HS-5 (cell line): ENCODE data around the gene SIPA1L3.
"Not testable (repeated sequence)": the region's sequence is repeated elsewhere in the genome, so short reads cannot be mapped to it uniquely, and the experiment has no call there.

Experiments used
- DNase-seq: peaks from one replicate; pipeline ENCODE4 v3.0.0-alpha.2; 2012; ENCODE audit warnings: low read depth

Gene SIPA1L3

DNA sequence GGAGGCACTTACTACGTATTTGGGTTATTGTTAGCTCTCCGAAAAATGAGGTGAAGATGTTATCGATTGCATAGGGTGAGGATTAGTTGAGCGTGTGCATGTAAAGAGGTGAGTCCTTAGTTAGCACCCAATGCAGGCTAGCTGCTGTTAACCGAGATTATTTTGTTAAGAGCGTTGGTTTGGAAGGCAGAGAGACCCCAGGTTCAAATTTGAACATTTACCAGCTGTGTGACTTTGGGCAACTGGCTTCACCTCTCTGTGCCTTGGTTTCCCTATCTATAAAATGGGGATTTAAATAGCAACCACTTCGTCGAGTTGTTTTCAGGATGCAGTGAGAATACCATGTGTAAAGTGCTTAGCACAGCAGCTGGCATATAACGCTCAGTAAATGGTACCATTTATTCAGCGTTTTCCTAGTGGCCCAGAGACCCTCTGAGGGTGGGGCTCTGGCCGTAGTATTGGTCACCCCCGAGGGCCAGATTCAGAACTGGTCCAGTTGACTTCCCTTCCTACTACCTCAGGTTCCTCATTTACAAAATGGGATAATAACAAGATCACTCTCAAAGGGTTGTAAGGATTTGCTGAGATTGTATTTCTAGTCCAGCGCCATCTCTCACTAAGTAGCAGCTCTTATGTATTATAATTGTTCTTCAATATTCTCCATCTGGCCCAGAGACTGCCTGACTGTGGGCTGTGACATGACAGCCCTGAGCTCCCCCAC is 887 bp downstream of the SIPA1L3 start:
- DNase-seq = no peak

GRCh38 chr19:37909661-37910199 is 2.7 kb downstream of the SIPA1L3 start:
- no peak for DNase-seq

GRCh38 chr19:37914908-37915307 is 7.9 kb downstream of the SIPA1L3 start:
- DNase-seq = no peak

DNA sequence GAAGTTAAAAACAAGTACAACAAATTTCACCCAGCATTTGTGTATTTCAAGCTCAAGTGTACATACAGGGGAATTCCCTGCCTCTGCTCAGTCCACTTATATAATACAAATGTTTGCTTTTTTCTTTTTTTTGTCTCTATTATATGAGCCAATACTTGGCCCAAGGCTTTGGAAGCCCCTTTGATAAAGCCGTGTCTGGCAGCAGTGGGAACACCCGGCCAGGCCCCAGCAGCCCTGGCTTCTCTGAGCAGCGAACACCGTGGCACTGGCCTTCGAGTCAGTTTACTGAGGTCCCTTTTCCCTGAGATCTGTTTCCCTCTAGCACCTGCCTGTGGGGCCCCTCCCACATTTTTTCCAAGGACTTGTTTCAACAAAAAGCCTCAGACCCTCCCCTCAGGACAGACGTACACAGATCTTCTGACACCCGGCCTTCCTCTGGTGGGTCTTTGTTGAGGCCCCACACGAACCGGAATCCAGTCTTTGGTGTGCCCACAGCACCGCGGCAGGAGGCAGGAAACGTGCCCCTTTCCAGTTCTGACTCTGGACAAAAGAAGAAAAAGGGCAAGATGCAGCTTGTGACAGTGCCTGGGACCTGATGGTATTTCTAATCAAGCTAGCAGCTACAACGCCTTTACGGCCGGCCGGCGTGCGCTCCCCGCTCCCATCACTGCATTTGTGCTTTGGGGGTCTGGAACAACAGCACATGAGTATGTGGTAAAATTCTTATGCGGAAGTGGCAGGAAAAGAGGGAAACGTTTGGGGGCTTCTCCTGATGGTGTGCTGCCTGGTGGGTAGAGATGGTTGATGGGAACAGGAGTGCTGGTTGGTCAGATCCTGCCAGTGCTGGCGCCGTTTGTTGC is 13.8 kb downstream of the SIPA1L3 start:
- DNase-seq = no peak

DNA sequence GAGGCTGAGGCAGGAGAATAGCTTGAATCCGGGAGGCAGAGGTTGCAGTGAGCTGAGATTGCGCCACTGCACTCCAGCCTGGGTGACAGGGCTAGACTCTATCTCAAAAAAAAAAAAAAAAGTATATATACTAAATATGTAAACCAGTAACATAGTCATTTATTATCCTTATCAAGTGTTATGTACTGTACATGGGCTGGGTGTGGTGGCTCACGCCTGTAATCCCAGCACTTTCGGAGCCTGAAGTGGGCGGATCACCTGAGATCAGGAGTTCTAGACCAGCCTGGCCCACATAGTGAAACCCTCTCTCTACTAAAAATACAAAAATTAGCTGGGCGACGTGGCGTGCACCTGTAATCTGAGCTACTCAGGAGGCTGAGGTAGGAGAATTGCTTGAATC is 17.6 kb downstream of the SIPA1L3 start:
- DNase-seq = not testable (repeated sequence)

GRCh38 chr19:37925212-37925611 is 18.2 kb downstream of the SIPA1L3 start:
- no peak for DNase-seq

DNA sequence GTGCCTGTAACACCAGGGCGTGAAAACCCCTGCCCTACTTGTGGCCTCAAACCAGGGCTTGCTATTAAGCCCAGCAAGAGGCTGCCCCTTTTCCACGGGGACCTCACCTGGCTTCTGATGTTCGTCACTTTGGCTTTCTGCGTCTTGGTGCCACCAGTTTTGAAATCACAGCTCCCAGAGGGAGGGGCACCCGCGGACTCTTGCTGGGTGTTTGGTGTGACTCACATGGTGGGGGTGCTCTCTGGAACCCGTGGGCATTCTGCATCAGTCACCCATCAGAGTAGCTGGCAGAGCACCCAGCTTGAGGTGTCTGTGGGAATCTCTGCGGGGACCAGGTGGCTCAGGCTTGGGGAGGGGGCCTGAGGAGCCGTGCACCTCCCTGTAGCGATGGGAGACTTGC is 19.2 kb downstream of the SIPA1L3 start:
- no peak for DNase-seq

DNA sequence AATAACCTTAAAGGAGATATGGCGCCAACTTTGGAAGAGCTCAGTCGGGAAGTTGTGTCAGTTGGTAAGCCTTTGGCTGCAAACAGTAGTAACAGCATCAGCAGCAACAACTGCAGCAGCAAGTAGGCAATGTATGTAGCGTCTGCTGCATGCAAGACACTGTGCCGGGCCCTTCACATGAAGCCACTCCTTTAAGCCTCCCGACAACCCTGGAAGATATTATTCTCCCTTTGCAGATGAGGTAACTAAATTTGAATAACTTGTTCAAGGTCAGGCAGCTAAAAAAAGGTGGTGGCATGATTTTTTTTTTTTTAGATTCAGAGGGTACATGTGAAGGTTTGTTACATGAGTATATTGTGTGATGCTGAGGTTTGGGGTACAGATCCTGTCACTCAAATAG is 19.7 kb downstream of the SIPA1L3 start:
- DNase-seq = no peak

GRCh38 chr19:37928527-37929286 is 21.7 kb downstream of the SIPA1L3 start:
- no peak for DNase-seq

GRCh38 chr19:37929355-37929923 is 22.4 kb downstream of the SIPA1L3 start:
- no peak for DNase-seq

DNA sequence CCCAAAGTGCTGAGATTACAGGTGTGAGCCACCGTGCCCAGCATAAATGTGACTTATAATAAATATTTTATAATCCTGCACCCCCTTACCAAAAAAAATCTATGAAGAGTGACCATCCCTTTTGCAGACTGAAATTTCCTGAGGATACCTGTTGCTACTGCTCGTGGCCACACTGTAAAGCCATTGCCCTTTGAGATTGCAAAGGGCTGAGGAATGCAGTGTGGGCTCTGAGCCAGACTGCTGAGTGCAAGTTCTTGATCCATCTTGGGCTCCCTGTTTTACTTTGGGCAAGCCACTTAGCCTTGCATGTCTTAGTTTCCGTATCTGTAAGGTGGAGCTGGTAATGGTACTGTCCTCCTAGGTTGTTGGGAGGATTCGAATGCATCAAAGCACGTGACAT is 23.4 kb downstream of the SIPA1L3 start:
- DNase-seq = no peak

- no peak for DNase-seq
Observed at GRCh38 chr19:37931881-37932655, 25.1 kb downstream of the SIPA1L3 start.

GRCh38 chr19:37932985-37933936 is 26.3 kb downstream of the SIPA1L3 start:
- no peak for DNase-seq

DNA sequence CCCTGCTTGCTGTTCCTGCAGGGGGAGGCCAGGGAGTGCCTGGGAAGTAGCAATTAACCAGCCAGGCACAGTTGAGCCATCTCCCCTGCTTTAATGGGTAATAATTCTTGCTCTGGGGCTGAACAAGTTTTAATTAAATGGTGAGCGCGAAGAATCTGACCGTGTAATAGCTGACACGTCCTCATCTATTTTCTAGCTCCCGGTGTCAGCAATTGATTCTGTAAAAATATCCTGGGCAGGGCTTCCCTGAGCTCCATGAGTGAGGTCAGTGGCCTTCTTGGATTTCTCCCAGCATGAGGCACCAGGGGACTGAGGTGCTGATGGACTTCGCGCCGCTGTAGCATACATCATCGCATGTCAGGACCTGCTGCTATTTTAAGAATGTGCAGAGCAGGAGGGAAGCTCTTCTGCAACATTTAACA is 26.9 kb downstream of the SIPA1L3 start:
- DNase-seq = no peak

DNA sequence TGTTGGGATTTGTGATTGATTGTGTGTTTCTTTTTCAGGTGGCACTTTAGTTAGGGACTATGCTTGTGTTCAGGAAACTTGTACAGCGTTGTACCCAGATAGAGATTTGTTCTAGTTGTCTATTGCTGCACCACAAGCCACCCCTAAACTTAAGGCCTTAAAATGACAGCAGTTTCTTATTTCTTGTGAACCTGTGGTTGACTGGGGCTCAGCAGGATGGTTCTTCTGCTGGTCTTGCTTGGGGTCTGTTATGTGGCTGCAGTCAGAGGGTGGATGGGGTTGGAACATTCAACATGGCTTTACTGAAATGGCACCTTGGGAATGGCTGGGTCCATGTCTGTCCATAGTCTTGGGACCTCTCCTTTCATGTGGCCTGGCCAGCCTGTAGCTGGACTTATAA is 28.3 kb downstream of the SIPA1L3 start:
- no peak for DNase-seq

DNA sequence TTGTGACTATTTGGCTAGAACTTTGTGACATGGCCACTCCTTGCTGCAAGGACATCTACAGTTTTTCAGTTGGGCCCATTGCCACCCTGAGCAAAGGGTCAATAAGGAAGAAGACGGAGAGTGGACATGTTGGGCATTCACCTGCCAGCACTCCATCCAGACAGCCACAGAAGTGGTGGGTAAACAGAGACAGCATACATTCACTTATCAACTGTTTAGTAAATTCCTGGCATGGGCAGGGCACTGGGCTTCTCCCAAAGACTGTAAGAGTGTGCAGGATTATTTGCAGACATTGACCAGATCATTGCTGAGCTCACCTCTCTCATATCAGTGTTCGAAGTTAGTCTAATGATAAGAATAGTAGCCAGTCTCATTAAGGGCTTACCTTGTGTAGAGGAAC is 29.2 kb downstream of the SIPA1L3 start:
- DNase-seq = no peak

- no peak for DNase-seq
Observed at GRCh38 chr19:37936886-37937285, 29.9 kb downstream of the SIPA1L3 start.

DNA sequence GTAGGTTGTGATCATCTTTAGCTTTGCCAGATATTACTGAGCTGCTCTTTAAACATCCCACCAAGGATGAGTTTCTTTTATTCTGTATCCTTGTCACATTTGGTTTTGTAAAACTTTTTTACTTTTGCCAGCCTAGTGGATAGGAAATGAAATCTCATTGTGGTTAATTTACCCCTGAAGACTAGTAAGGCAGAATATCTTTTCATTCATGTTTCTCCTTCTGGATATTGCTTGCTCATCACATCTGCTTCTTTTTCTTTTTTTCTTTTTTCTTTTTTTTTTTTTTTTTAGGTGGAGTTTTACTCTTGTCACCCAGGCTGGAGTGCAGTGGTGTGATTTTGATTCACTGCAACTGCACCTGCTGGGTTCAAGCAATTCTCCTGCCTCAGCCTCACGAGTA is 31.3 kb downstream of the SIPA1L3 start:
- DNase-seq = no peak

DNA sequence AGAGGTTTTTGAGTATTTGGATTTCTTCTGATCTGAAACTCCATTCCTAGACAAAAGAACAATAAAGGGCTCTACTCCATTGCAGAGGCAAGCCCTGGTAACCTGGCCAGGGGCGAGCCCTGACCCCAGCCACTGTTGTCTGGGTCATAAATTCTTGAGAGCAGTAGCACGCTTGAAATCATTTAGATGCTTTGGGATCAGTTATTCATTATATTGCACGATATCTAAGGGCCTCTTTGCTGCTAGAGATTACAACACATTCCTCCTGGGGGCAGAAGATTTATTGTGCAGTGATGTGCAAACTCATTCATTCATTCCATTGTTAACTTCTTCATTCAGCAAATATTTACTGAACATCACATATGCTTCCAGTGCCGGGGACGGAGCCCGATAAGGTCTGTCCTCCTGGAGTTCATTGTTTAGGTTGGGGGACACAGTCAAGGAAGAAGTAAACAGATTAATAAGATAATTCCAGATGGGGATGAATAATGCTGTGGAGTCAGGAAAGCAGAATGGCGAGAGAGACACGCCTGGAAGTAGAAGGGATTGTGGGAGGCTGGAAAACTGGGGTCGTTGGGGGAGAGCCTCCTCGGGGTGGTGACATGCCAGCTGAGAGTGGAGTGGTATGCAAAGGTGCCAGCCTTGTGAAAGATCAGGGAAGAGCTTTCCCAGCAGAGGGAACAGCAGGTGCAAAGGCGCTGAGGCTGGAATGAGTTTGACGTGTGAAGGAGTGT is 34.9 kb downstream of the SIPA1L3 start:
- no peak for DNase-seq
